Muscle layer of duodenum (tissue), 2 donors: ENCODE measurements around the gene C16orf95.

Experiments
- H3K27ac ChIP-seq: one replicate; pipeline ENCODE4 v1.7.0; 2013; ENCODE audit warnings: mild to moderate bottlenecking, low read length
- H3K27me3 ChIP-seq: one replicate; pipeline ENCODE4 v1.7.0; 2013; ENCODE audit warnings: low read depth, mild to moderate bottlenecking, control low read depth, low read length
- H3K36me3 ChIP-seq, 2 donors: one replicate each; pipeline ENCODE4 v1.7.0; 2013; ENCODE audit warnings: low read length in 2 of 2, control low read depth in 1 of 2, mild to moderate bottlenecking in 1 of 2; ENCODE audit not compliant: insufficient read depth in 2 of 2, control insufficient read depth in 1 of 2
- H3K4me1 ChIP-seq, 2 donors: one replicate each; pipeline ENCODE4 v1.7.0; 2013; ENCODE audit warnings: low read length in 2 of 2, mild to moderate bottlenecking in 2 of 2, control low read depth in 1 of 2, moderate library complexity in 1 of 2; ENCODE audit not compliant: insufficient read depth in 2 of 2, control insufficient read depth in 1 of 2
- H3K4me3 ChIP-seq, 2 donors: one replicate each; pipeline ENCODE4 v1.7.0; 2013; ENCODE audit warnings: low read length in 2 of 2, low read depth in 1 of 2, mild to moderate bottlenecking in 1 of 2
- H3K9me3 ChIP-seq, 2 donors: one replicate each; pipeline ENCODE4 v1.7.0; 2013; ENCODE audit warnings: low read length in 2 of 2, control low read depth in 1 of 2, mild to moderate bottlenecking in 1 of 2; ENCODE audit not compliant: control insufficient read depth in 1 of 2
- donor health status: healthy.

C16orf95 gene

DNA sequence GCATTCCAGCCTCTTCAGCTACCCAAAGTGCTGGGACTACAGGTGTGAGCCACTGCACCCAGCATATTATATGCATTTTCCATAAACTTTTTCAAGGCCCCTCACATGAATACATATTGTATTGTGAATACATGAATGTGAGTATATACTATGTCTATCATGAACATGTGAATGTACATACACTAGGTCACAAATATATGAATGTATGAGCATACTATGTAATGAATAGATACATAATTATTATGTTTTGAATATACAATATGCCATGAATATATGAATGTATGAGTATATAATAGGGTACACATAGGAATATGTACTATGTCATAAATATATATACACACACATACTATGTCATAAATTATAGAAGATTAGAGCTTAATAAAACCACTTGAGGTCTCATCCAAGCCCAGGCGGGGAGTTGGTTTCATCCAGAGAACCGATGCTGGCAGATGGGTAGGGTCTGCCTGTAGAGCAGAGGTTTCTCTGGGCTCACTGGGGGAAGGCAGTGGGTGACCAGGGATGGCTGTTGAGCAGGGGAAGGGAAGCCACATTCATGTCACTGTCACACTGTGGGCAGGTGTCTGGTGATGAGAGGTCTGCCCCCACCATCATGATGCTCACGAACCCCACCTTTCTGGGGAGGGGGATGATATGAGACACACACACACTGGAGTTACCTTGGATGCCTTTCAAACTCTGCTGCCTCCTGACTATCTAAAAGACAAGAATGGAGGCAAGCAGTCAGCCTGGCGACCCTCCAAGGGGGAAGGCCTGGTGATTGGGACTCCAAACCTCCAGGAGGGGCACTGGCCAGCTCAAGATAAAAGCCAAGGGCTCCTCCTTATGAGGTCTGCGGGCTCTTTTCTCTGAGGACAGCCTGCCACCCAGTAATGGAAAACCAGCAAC, 7.3 kb downstream of the C16orf95 start:
- no peaks in the 10 kb centered on the region for H3K4me1 ChIP-seq
- H3K9me3 ChIP-seq, result peaks cover 0 to 5% of the 10 kb centered on the region in 2 donors
- no peaks in the 10 kb centered on the region for H3K27me3 ChIP-seq
- H3K4me3 ChIP-seq, result no peak overlapping the region
- no peak overlapping the region for H3K27ac ChIP-seq
- no peaks in the 10 kb centered on the region for H3K36me3 ChIP-seq

DNA sequence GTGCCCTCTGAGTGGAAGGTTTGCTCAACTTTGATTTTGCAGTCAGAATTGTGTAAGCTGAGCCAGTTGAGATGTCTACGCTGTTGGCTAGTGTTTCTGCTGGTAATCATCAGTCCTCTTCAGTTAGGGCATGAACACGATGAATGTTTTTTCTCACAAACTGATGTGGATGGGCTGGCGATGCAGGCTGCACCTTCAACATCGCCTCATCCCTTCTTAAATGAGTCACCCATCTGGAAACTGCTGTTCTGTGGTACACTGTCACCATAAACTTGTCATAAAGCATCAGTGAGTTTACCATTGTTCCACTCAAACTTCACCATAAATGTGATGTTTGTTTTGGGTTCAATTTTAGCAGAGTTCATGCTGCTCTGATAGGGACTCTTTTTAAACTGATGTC, 8.4 kb downstream of the C16orf95 start:
- Histone ChIP-seq H3K4me1 (no peaks in the 10 kb centered on the region), H3K4me3 (no peak overlapping the region), H3K9me3 (peaks cover 0 to 5% of the 10 kb centered on the region in 2 donors), H3K27me3 (no peaks in the 10 kb centered on the region), H3K36me3 (no peaks in the 10 kb centered on the region), H3K27ac (no peak overlapping the region)

DNA sequence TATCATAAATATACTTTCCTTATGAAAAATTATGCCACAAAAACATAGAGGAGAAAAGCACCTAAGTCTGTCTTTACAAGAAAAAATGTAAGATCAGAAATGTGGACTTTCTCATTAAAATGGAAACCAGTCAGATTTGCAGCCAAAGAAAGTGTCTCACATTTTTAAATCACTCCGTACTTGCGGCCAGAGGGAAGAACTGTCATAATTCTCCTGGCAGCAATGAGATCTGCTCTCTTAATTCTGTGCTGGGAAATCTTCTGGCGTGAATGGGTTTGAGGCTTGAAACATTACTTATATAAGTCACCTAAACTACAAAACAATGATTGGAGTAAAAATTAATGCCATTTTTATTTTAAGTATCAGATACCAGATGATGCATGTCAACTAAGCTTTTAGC, 10.7 kb downstream of the C16orf95 start:
- Histone ChIP-seq H3K27me3 (no peaks in the 10 kb centered on the region), H3K36me3 (no peaks in the 10 kb centered on the region), H3K27ac (no peak overlapping the region), H3K4me3 (no peak overlapping the region), H3K4me1 (no peaks in the 10 kb centered on the region), H3K9me3 (peaks cover 0 to 5% of the 10 kb centered on the region in 2 donors)

DNA sequence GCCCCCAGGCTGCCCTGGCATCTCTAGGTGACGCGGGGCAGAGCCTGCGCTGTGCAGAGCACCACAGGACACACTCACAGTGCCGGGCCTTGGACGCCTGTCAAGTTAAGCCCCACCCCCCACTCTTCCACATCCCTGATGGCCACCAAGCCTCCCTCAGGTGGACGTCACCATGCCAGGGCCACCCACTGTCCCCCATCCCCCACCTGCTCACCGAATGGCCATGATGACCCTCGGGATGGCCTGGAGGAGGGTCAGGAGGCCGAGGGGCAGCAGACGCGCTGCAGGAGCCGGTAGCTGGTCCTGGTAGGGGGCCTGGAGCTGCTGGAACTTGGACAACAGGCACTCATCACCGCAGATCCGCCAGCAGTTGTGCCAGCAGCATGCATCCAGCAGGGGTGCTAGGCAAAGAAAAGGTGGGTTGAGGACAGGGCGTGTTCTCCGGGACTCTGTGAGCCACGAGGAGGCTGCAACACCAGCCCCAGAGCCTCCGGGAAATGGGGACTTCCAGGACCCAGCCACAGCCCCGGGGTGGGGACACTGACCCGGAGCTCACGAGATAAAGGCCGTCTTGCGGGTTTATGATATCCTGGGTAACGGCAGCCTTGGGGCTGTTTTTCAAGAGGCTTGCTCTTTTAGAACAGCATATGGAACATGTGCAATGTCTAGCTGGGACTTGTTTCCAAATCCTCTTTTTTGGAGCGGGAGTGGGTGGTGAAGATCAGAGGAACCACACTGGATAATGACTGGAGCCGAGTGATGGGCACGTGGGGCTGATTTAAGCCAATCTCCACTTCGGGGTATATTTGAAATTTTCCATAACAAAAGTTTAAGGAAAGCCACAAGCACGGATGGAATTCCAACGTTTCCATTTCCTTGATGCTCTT, 11.4 kb downstream of the C16orf95 start:
- H3K36me3 ChIP-seq, result no peaks in the 10 kb centered on the region
- no peaks in the 10 kb centered on the region for H3K4me1 ChIP-seq
- no peak overlapping the region for H3K27ac ChIP-seq
- no peak overlapping the region for H3K4me3 ChIP-seq
- H3K27me3 ChIP-seq, result no peaks in the 10 kb centered on the region
- peaks cover 0 to 5% of the 10 kb centered on the region in 2 donors for H3K9me3 ChIP-seq

DNA sequence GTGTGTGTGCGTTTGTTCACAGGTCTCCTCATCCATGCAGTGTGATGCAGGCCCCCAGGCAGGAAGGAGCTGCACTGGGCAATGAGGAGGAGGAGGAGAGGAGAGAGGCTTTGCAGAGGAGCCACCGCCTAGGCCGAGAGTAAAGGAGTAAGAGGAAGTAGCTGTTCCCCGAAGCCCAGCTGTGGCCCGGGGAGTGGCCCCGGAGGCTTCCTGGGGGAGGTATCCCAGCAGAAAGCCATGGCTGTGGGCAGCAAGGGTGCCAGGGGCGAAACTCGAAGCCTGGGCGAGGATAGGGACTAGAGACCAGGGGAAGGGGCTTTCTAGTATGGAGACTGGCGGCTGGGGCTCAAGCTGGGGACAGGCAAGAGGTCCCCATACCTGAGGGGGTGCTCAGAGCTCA, 12.2 kb downstream of the C16orf95 start:
- Histone ChIP-seq H3K36me3 (no peaks in the 10 kb centered on the region), H3K4me1 (no peaks in the 10 kb centered on the region), H3K27ac (no peak overlapping the region), H3K27me3 (no peaks in the 10 kb centered on the region), H3K4me3 (no peak overlapping the region), H3K9me3 (peaks cover 0 to 5% of the 10 kb centered on the region in 2 donors)

DNA sequence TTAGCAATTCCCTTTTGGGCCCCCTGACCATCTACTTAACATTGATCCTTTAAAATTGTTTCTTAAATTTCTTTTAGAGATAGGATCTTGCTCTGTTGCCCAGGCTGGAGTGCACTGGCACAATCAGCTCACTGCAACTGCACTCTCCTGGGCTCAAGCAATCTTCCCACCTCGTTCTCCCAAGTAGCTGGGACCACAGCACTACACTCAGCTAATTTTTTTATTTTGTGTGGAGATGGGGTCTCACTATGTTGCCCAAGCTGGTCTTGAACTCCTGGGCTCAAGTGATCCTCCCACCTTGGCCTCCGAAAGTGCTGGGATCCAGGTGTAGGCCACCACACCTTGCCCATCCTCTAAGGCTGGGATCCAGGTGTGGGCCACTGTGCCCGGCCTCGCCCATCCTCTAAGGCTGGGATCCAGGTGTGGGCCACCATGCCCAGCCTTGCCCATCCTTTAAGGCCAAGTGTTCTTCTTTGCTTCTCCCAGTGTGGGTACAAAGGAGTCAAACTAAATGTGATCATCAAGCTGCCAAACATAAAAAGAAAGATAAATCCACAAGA, 13.2 kb downstream of the C16orf95 start:
- H3K27me3 ChIP-seq, result no peaks in the 10 kb centered on the region
- H3K4me3 ChIP-seq, result no peak overlapping the region
- H3K9me3 ChIP-seq, result peaks cover 0 to 5% of the 10 kb centered on the region in 2 donors
- no peaks in the 10 kb centered on the region for H3K36me3 ChIP-seq
- H3K27ac ChIP-seq, result no peak overlapping the region
- H3K4me1 ChIP-seq, result no peaks in the 10 kb centered on the region

DNA sequence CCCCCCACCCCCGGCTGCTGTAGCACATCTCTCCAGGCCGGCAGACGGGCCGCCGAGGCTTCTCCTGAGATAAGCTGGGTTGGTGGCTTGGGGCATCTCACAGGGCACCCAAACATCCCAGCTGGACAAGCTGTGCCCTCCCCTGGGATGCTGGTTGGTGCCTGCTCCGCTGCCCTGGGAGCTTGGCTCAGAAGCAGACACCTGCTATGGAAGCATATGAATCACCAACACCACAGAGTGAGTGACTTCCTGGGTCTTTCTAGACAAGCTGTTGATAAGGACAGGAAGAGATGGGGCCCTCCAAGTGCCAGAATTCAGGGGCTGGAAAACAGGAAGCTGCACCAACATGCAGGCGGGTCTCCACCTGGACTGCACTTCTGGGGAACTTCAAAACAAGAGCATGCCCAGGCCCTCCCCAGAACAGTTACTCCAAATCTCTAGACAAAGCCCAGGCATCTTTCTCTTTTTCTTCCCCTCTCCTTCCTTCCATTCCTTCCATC, 13.7 kb downstream of the C16orf95 start:
- no peaks in the 10 kb centered on the region for H3K4me1 ChIP-seq
- no peaks in the 10 kb centered on the region for H3K27me3 ChIP-seq
- H3K4me3 ChIP-seq, result no peak overlapping the region
- no peaks in the 10 kb centered on the region for H3K36me3 ChIP-seq
- no peaks in the 10 kb centered on the region for H3K9me3 ChIP-seq
- no peak overlapping the region for H3K27ac ChIP-seq

DNA sequence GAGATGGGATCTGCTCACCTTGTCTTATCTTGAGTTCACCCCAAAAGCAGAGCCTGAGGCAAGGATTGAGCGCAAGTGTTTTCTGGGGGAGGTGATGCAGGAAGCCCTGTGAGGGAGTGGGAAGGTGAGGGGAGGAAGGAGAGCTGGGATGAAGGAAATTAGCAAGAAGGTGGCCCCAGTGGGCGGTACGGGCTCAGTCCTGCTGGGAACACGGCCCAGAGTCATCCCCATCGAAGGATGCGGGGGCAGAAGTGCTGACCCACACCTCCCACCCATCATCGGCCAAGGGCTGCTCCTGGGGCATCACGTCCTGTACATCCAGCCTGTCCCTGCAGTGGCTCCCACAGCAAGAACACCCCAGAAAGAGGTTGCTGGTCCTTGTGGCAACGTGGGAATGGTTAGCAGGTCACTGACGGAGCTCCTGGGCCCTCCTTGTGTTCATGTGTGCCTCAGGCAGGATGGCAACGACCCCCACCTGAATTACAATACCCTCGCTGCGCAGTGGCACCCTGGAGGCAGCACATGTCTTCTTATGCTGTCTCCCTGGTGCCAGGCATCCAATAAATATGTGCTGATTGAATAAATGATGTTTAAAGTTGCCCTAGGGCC, 18.2 kb downstream of the C16orf95 start:
- H3K27ac ChIP-seq, result no peak overlapping the region
- H3K4me1 ChIP-seq, result no peaks in the 10 kb centered on the region
- no peak overlapping the region for H3K4me3 ChIP-seq
- no peaks in the 10 kb centered on the region for H3K9me3 ChIP-seq
- H3K36me3 ChIP-seq, result no peaks in the 10 kb centered on the region
- H3K27me3 ChIP-seq, result no peaks in the 10 kb centered on the region

DNA sequence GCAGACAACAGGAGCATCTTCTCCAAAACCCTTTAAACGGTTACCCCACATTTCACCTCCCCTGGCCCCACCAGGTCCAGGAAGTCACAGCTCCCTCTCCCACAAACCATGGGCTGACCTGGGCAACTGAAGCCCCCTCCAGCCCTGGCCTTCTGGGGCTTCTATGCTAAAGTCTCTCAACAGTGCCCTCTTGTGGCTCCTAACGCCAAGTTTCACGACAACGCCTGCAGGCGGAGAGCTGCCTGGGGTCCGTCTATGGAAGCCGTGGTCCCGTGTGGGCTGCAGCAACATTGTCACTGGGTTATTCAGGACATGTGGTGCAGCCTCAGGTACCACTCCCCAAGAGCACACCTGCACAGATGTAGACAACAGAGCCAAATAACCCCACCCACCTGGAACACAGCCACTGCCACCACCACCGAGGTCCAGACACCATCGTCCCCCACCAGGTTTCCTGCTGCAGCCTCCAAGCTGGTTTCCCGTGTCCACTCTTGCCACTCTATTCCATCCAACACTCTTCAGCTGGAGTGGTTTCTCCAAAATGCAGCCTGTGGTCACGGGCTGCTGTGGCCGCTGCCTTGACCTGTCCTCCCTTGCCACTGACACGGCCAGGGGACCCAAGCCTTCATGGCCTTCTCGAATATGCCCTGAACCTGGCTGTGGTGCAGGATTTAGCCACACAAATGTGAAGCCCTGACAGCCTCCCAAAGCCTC, 19.1 kb downstream of the C16orf95 start:
- no peaks in the 10 kb centered on the region for H3K9me3 ChIP-seq
- H3K27ac ChIP-seq, result no peak overlapping the region
- no peak overlapping the region for H3K4me3 ChIP-seq
- no peaks in the 10 kb centered on the region for H3K36me3 ChIP-seq
- no peaks in the 10 kb centered on the region for H3K27me3 ChIP-seq
- no peaks in the 10 kb centered on the region for H3K4me1 ChIP-seq

DNA sequence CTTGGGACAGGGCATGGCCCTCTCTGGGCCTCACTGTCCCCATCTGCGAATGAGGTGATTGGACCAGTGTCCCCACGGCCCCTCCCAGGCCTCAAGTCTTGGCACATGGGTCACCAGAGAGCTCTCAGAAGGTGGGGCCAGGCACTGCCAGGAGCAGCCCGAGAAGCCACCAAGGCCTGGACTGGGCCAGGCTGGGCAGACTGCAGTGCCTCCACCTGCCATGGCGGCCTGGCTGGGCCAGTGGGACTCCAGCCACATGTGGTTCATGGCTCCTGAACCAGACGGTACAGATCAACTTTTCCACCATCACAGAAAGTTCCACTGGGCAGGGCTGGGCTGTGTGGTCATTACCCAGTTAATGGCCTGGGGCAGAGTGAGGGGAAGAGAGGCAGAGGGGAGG, 19.8 kb downstream of the C16orf95 start:
- Histone ChIP-seq H3K27me3 (no peaks in the 10 kb centered on the region), H3K9me3 (no peaks in the 10 kb centered on the region), H3K36me3 (no peaks in the 10 kb centered on the region), H3K4me1 (no peaks in the 10 kb centered on the region), H3K4me3 (no peak overlapping the region), H3K27ac (no peak overlapping the region)
